HG02981 (cell line): ENCODE measurements around the gene LDAH.

Experiments
- ATAC-seq: cut with Tn5 transposase; IDR thresholded peaks from one replicate; pipeline ENCODE4 v1.9.1; 2021; ENCODE audit warnings: mild to moderate bottlenecking, moderate library complexity; ENCODE audit not compliant: unreplicated experiment

LDAH gene

GRCh38 chr2:20654535-20654813, 168.4 kb downstream of the LDAH start:
- ATAC-seq, result no peak

GRCh38 chr2:20653695-20654534, 169.0 kb downstream of the LDAH start:
- ATAC-seq, result no peak

GRCh38 chr2:20652673-20653575, 170.0 kb downstream of the LDAH start:
- ATAC-seq, result no peak

- ATAC-seq, result no peak
Measured at GRCh38 chr2:20652141-20652540, 170.8 kb downstream of the LDAH start.

- no peak for ATAC-seq
Measured at GRCh38 chr2:20651731-20652099, 171.2 kb downstream of the LDAH start.

GRCh38 chr2:20650877-20651730, 171.8 kb downstream of the LDAH start, which contains the start of gene HS1BP3:
TSS of gene HS1BP3 (minus strand) at chr2:20651098. CDS start at chr2:20651063, 35 bp downstream.
- ATAC-seq, result peak; percentile 96

- ATAC-seq, result no peak
Measured at GRCh38 chr2:20650393-20650876, 172.5 kb downstream of the LDAH start.

- ATAC-seq, result no peak
Measured at GRCh38 chr2:20649976-20650375, 172.9 kb downstream of the LDAH start.

GRCh38 chr2:20649576-20649975, 173.3 kb downstream of the LDAH start:
- ATAC-seq, result no peak

GRCh38 chr2:20648831-20649230, 174.1 kb downstream of the LDAH start:
- ATAC-seq, result no peak

GRCh38 chr2:20648206-20648605, 174.7 kb downstream of the LDAH start:
- no peak for ATAC-seq

- ATAC-seq, result no peak
Measured at GRCh38 chr2:20647738-20648137, 175.2 kb downstream of the LDAH start.

- ATAC-seq, result no peak
Measured at GRCh38 chr2:20647211-20647610, 175.7 kb downstream of the LDAH start.

GRCh38 chr2:20646446-20646845, 176.5 kb downstream of the LDAH start:
- ATAC-seq, result no peak

- ATAC-seq, result no peak
Measured at GRCh38 chr2:20645761-20646160, 177.1 kb downstream of the LDAH start.

GRCh38 chr2:20645301-20645701, 177.6 kb downstream of the LDAH start:
- no peak for ATAC-seq

- ATAC-seq, result no peak
Measured at GRCh38 chr2:20643826-20644225, 179.1 kb downstream of the LDAH start.

GRCh38 chr2:20643060-20643459, 179.8 kb downstream of the LDAH start:
- ATAC-seq, result no peak

- peak; percentile 97 for ATAC-seq
Measured at GRCh38 chr2:20642055-20642971, 180.6 kb downstream of the LDAH start.
